ENCODE results near the gene PRKG1. TPM values are rescaled to one million over a fixed set of nuclear protein-coding genes. Genes with fewer than 3 reads are reported as not detected.

The PRKG1 gene
- total and polyA plus RNA-seq, 2 donors (not counting 1 experiment from before 2014, with no cell fraction given), result 45.8 to 71.8 TPM

DNA sequence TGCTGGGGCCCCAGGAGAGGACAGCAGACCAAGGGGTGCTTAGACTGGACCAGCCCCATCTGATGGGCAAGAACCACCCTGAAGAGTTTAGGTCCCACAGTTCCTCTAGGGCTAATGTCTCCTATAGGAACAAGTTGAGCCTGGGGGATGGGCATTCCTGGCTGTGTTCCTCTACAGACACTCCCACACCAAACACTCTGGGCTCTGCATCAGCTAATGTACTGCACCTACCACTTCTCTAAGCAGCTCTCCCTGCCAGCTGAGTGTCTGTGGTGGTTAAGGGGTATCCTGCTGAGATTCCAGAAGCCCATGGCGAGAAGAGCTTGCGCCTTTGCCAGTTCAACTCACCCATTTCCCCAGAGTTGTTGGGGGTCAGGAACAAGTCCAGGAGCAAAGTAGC lies 909.2 kb downstream of the PRKG1 start:
- Histone ChIP-seq H3K9ac (ENCODE audit: insufficient read depth, low read length) (no peak overlapping the region), H3K9me3 (ENCODE audit: control insufficient read depth, insufficient read depth, low read depth, low read length) (no peaks in the 10 kb centered on the region), H3K27ac (ENCODE audit: insufficient read depth, low read length) (no peak overlapping the region), H3K36me3 (ENCODE audit: control insufficient read depth, insufficient read depth, low read length) (no peaks in the 10 kb centered on the region), H3K4me2 (ENCODE audit: extremely low read depth, insufficient read depth, low read length) (no peak overlapping the region), H4K20me1 (ENCODE audit: control insufficient read depth, extremely low read depth, insufficient read depth, low read length) (no peaks in the 10 kb centered on the region), H3K4me1 (ENCODE audit: control insufficient read depth, extremely low read depth, insufficient read depth, low read length) (no peaks in the 10 kb centered on the region), H2AFZ (ENCODE audit: low read length) (no peak overlapping the region), H3K79me2 (ENCODE audit: control insufficient read depth, insufficient read depth, low read length) (no peaks in the 10 kb centered on the region), H3K4me3 (replicated peaks in 1 of 4; ENCODE audit: control extremely low read depth in 1 of 4, insufficient read depth in 1 of 4, low read depth in 3 of 4, low read length in 4 of 4) (no peak overlapping the region), H3K27me3 (ENCODE audit: control insufficient read depth, insufficient read depth, low read length) (no peaks in the 10 kb centered on the region)
- TF ChIP-seq EZH2 (IDR thresholded peaks at IDR 0.05; ENCODE audit: low read length, missing control alignments) (no peak), CTCF (conservative IDR thresholded peaks at IDR 0.05 in 1 of 2, IDR thresholded peaks at IDR 0.05 in 1 of 2; ENCODE audit: low read depth in 1 of 2, low read length in 2 of 2) (no peak)
- no peak for DNase-seq (ENCODE audit: low read depth in 2 of 2)

DNA sequence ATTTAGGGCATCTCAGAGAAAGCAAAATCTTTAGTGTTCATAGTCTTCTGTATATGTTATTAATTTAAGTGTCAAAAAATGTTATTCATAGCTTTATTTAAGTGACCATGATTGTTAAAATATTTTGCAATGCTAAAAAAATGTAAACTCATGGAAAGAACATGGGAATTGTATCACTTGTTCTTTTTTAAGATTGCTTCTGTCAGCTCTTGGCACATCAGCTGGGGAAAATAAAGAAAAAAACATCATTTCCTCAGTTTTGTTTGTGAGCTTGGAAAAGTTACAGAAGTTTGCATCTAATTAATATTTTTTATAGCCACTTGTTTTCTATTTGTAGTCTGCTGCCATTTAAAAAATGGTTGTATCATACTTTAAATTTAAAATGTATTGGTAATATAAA lies 911.0 kb downstream of the PRKG1 start:
- no peak overlapping the region for H3K4me2 ChIP-seq (ENCODE audit: extremely low read depth, insufficient read depth, low read length)
- DNase-seq (ENCODE audit: low read depth in 2 of 2), result peak in 1 of 2 donors; percentile 35
- H4K20me1 ChIP-seq (ENCODE audit: control insufficient read depth, extremely low read depth, insufficient read depth, low read length), result no peaks in the 10 kb centered on the region
- no peaks in the 10 kb centered on the region for H3K4me1 ChIP-seq (ENCODE audit: control insufficient read depth, extremely low read depth, insufficient read depth, low read length)
- no peaks in the 10 kb centered on the region for H3K27me3 ChIP-seq (ENCODE audit: control insufficient read depth, insufficient read depth, low read length)
- TF ChIP-seq EZH2 (IDR thresholded peaks at IDR 0.05; ENCODE audit: low read length, missing control alignments) (no peak), CTCF (conservative IDR thresholded peaks at IDR 0.05 in 1 of 2, IDR thresholded peaks at IDR 0.05 in 1 of 2; ENCODE audit: low read depth in 1 of 2, low read length in 2 of 2) (no peak)
- no peak overlapping the region for H3K4me3 ChIP-seq (replicated peaks in 1 of 4; ENCODE audit: control extremely low read depth in 1 of 4, insufficient read depth in 1 of 4, low read depth in 3 of 4, low read length in 4 of 4)
- no peak overlapping the region for H3K27ac ChIP-seq (ENCODE audit: insufficient read depth, low read length)
- H3K9ac ChIP-seq (ENCODE audit: insufficient read depth, low read length), result no peak overlapping the region
- H3K36me3 ChIP-seq (ENCODE audit: control insufficient read depth, insufficient read depth, low read length), result no peaks in the 10 kb centered on the region
- no peak overlapping the region for H2AFZ ChIP-seq (ENCODE audit: low read length)
- H3K79me2 ChIP-seq (ENCODE audit: control insufficient read depth, insufficient read depth, low read length), result no peaks in the 10 kb centered on the region
- H3K9me3 ChIP-seq (ENCODE audit: control insufficient read depth, insufficient read depth, low read depth, low read length), result no peaks in the 10 kb centered on the region

- H3K27ac ChIP-seq (ENCODE audit: insufficient read depth, low read length), result no peak overlapping the region
- H3K27me3 ChIP-seq (ENCODE audit: control insufficient read depth, insufficient read depth, low read length), result no peaks in the 10 kb centered on the region
Measured at GRCh38 chr10:51986516-51986915, 912.2 kb downstream of the PRKG1 start.

More at GRCh38 chr10:51986516-51986915, 912.2 kb downstream of the PRKG1 start:
- Histone ChIP-seq H3K9me3 (ENCODE audit: control insufficient read depth, insufficient read depth, low read depth, low read length) (no peaks in the 10 kb centered on the region), H3K36me3 (ENCODE audit: control insufficient read depth, insufficient read depth, low read length) (no peaks in the 10 kb centered on the region), H2AFZ (ENCODE audit: low read length) (no peak overlapping the region), H3K4me2 (ENCODE audit: extremely low read depth, insufficient read depth, low read length) (no peak overlapping the region), H3K79me2 (ENCODE audit: control insufficient read depth, insufficient read depth, low read length) (no peaks in the 10 kb centered on the region), H4K20me1 (ENCODE audit: control insufficient read depth, extremely low read depth, insufficient read depth, low read length) (no peaks in the 10 kb centered on the region), H3K4me1 (ENCODE audit: control insufficient read depth, extremely low read depth, insufficient read depth, low read length) (no peaks in the 10 kb centered on the region), H3K9ac (ENCODE audit: insufficient read depth, low read length) (no peak overlapping the region), H3K4me3 (replicated peaks in 1 of 4; ENCODE audit: control extremely low read depth in 1 of 4, insufficient read depth in 1 of 4, low read depth in 3 of 4, low read length in 4 of 4) (no peak overlapping the region)
- no peak for DNase-seq (ENCODE audit: low read depth in 2 of 2)
- no peak for TF ChIP-seq EZH2 (IDR thresholded peaks at IDR 0.05; ENCODE audit: low read length, missing control alignments)
- TF ChIP-seq CTCF (conservative IDR thresholded peaks at IDR 0.05 in 1 of 2, IDR thresholded peaks at IDR 0.05 in 1 of 2; ENCODE audit: low read depth in 1 of 2, low read length in 2 of 2), result no peak
